ENCODE data around the gene METAP2.
A peak's percentile ranks its signal among the peaks of the same experiment; 100 is the strongest.
"Not testable (repeated sequence)": the region's sequence is repeated elsewhere in the genome, so short reads cannot be mapped to it uniquely, and the experiment has no call there.

Gene METAP2

GRCh38 chr12:95463776-95464175 is 10.2 kb upstream of the METAP2 start:
- H3K27ac ChIP-seq (ENCODE audit: low read length): not testable (repeated sequence)

GRCh38 chr12:95465275-95465674 is 8.7 kb upstream of the METAP2 start:
- Histone ChIP-seq H3K4me1 (ENCODE audit: insufficient read depth, low read length) (no peaks in the 10 kb centered on the region), H3K27ac (ENCODE audit: low read length) (no peak overlapping the region), H3K36me3 (ENCODE audit: insufficient read depth, low read depth, low read length) (no peaks in the 10 kb centered on the region), H3K9me3 (ENCODE audit: insufficient read depth, low read depth, low read length) (no peaks in the 10 kb centered on the region), H3K9ac (ENCODE audit: low read depth, low read length) (no peak overlapping the region), H3K4me3 (ENCODE audit: low read length) (no peak overlapping the region), H3K27me3 (ENCODE audit: insufficient read depth, low read length) (no peaks in the 10 kb centered on the region)

More at GRCh38 chr12:95463776-95464175, 10.2 kb upstream of the METAP2 start:
- H3K9ac ChIP-seq (ENCODE audit: low read depth, low read length); H3K27me3 ChIP-seq (ENCODE audit: insufficient read depth, low read length); H3K4me3 ChIP-seq (ENCODE audit: low read length); H3K36me3 ChIP-seq (ENCODE audit: insufficient read depth, low read depth, low read length); H3K9me3 ChIP-seq (ENCODE audit: insufficient read depth, low read depth, low read length); H3K4me1 ChIP-seq (ENCODE audit: insufficient read depth, low read length): not testable (repeated sequence)

GRCh38 chr12:95470300-95470699 is 3.7 kb upstream of the METAP2 start:
- H3K4me3 ChIP-seq (ENCODE audit: low read length): no peak overlapping the region
- no peaks in the 10 kb centered on the region for H3K36me3 ChIP-seq (ENCODE audit: insufficient read depth, low read depth, low read length)
- H3K27me3 ChIP-seq (ENCODE audit: insufficient read depth, low read length): no peaks in the 10 kb centered on the region
- no peaks in the 10 kb centered on the region for H3K9me3 ChIP-seq (ENCODE audit: insufficient read depth, low read depth, low read length)
- no peak overlapping the region for H3K27ac ChIP-seq (ENCODE audit: low read length)
- no peak overlapping the region for H3K9ac ChIP-seq (ENCODE audit: low read depth, low read length)
- H3K4me1 ChIP-seq (ENCODE audit: insufficient read depth, low read length): peaks cover 3% of the 10 kb centered on the region

- peaks cover 6% of the 10 kb centered on the region for H3K4me1 ChIP-seq (ENCODE audit: insufficient read depth, low read length)
- peaks cover 28% of the 10 kb centered on the region for H3K36me3 ChIP-seq (ENCODE audit: insufficient read depth, low read depth, low read length)
- H3K27ac ChIP-seq (ENCODE audit: low read length): peak overlapping the region; percentile 8
- H3K9me3 ChIP-seq (ENCODE audit: insufficient read depth, low read depth, low read length): no peaks in the 10 kb centered on the region
- no peaks in the 10 kb centered on the region for H3K27me3 ChIP-seq (ENCODE audit: insufficient read depth, low read length)
- H3K4me3 ChIP-seq (ENCODE audit: low read length): peak overlapping the region; percentile 88
- peak overlapping the region; percentile 98 for H3K9ac ChIP-seq (ENCODE audit: low read depth, low read length)
Observed at GRCh38 chr12:95473231-95473883, 595 bp upstream of the METAP2 start.

- Histone ChIP-seq H3K36me3 (ENCODE audit: insufficient read depth, low read depth, low read length) (peaks cover 39% of the 10 kb centered on the region), H3K9me3 (ENCODE audit: insufficient read depth, low read depth, low read length) (no peaks in the 10 kb centered on the region), H3K4me1 (ENCODE audit: insufficient read depth, low read length) (peaks cover 6% of the 10 kb centered on the region), H3K9ac (ENCODE audit: low read depth, low read length) (peak overlapping the region; percentile 98), H3K4me3 (ENCODE audit: low read length) (peak overlapping the region; percentile 88), H3K27ac (ENCODE audit: low read length) (peak overlapping the region; percentile 53), H3K27me3 (ENCODE audit: insufficient read depth, low read length) (no peaks in the 10 kb centered on the region)
Observed at GRCh38 chr12:95474660-95474958, 657 bp downstream of the METAP2 start.

- peaks cover 90% of the 10 kb centered on the region for H3K36me3 ChIP-seq (ENCODE audit: insufficient read depth, low read depth, low read length)
- H3K27ac ChIP-seq (ENCODE audit: low read length): no peak overlapping the region
- H3K9me3 ChIP-seq (ENCODE audit: insufficient read depth, low read depth, low read length): no peaks in the 10 kb centered on the region
- H3K27me3 ChIP-seq (ENCODE audit: insufficient read depth, low read length): no peaks in the 10 kb centered on the region
- H3K4me1 ChIP-seq (ENCODE audit: insufficient read depth, low read length): peaks cover 4% of the 10 kb centered on the region
- no peak overlapping the region for H3K9ac ChIP-seq (ENCODE audit: low read depth, low read length)
- H3K4me3 ChIP-seq (ENCODE audit: low read length): no peak overlapping the region
Observed at GRCh38 chr12:95480230-95480629, 6.3 kb downstream of the METAP2 start.

- Histone ChIP-seq H3K9ac (ENCODE audit: low read depth, low read length) (no peak overlapping the region), H3K4me3 (ENCODE audit: low read length) (no peak overlapping the region), H3K27ac (ENCODE audit: low read length) (no peak overlapping the region), H3K4me1 (ENCODE audit: insufficient read depth, low read length) (no peaks in the 10 kb centered on the region), H3K36me3 (ENCODE audit: insufficient read depth, low read depth, low read length) (peaks cover 92% of the 10 kb centered on the region), H3K27me3 (ENCODE audit: insufficient read depth, low read length) (no peaks in the 10 kb centered on the region), H3K9me3 (ENCODE audit: insufficient read depth, low read depth, low read length) (no peaks in the 10 kb centered on the region)
Observed at GRCh38 chr12:95481072-95481471, 7.1 kb downstream of the METAP2 start.

GRCh38 chr12:95481888-95482287 is 7.9 kb downstream of the METAP2 start:
- H3K36me3 ChIP-seq (ENCODE audit: insufficient read depth, low read depth, low read length): peaks cover 92% of the 10 kb centered on the region
- no peaks in the 10 kb centered on the region for H3K27me3 ChIP-seq (ENCODE audit: insufficient read depth, low read length)
- H3K27ac ChIP-seq (ENCODE audit: low read length): no peak overlapping the region
- H3K9ac ChIP-seq (ENCODE audit: low read depth, low read length): no peak overlapping the region
- H3K4me1 ChIP-seq (ENCODE audit: insufficient read depth, low read length): no peaks in the 10 kb centered on the region
- H3K4me3 ChIP-seq (ENCODE audit: low read length): no peak overlapping the region
- no peaks in the 10 kb centered on the region for H3K9me3 ChIP-seq (ENCODE audit: insufficient read depth, low read depth, low read length)

- not testable (repeated sequence) for H3K4me3 ChIP-seq (ENCODE audit: low read length); H3K4me1 ChIP-seq (ENCODE audit: insufficient read depth, low read length); H3K9ac ChIP-seq (ENCODE audit: low read depth, low read length); H3K9me3 ChIP-seq (ENCODE audit: insufficient read depth, low read depth, low read length); H3K27me3 ChIP-seq (ENCODE audit: insufficient read depth, low read length); H3K27ac ChIP-seq (ENCODE audit: low read length)
- peaks cover 92% of the 10 kb centered on the region for H3K36me3 ChIP-seq (ENCODE audit: insufficient read depth, low read depth, low read length)
Observed at GRCh38 chr12:95482564-95482963, 8.6 kb downstream of the METAP2 start.

GRCh38 chr12:95484524-95484923 is 10.6 kb downstream of the METAP2 start:
- H3K36me3 ChIP-seq (ENCODE audit: insufficient read depth, low read depth, low read length): peaks cover 90% of the 10 kb centered on the region

GRCh38 chr12:95487024-95487423 is 13.1 kb downstream of the METAP2 start:
- no peak overlapping the region for H3K9ac ChIP-seq (ENCODE audit: low read depth, low read length)
- no peak overlapping the region for H3K27ac ChIP-seq (ENCODE audit: low read length)
- H3K27me3 ChIP-seq (ENCODE audit: insufficient read depth, low read length): no peaks in the 10 kb centered on the region
- H3K4me3 ChIP-seq (ENCODE audit: low read length): no peak overlapping the region
- no peaks in the 10 kb centered on the region for H3K9me3 ChIP-seq (ENCODE audit: insufficient read depth, low read depth, low read length)
- peaks cover 93% of the 10 kb centered on the region for H3K36me3 ChIP-seq (ENCODE audit: insufficient read depth, low read depth, low read length)
- no peaks in the 10 kb centered on the region for H3K4me1 ChIP-seq (ENCODE audit: insufficient read depth, low read length)

More at GRCh38 chr12:95484524-95484923, 10.6 kb downstream of the METAP2 start:
- no peaks in the 10 kb centered on the region for H3K4me1 ChIP-seq (ENCODE audit: insufficient read depth, low read length)
- H3K9ac ChIP-seq (ENCODE audit: low read depth, low read length): no peak overlapping the region
- no peaks in the 10 kb centered on the region for H3K27me3 ChIP-seq (ENCODE audit: insufficient read depth, low read length)
- H3K27ac ChIP-seq (ENCODE audit: low read length): no peak overlapping the region
- no peaks in the 10 kb centered on the region for H3K9me3 ChIP-seq (ENCODE audit: insufficient read depth, low read depth, low read length)
- no peak overlapping the region for H3K4me3 ChIP-seq (ENCODE audit: low read length)

- no peaks in the 10 kb centered on the region for H3K4me1 ChIP-seq (ENCODE audit: insufficient read depth, low read length)
- no peak overlapping the region for H3K9ac ChIP-seq (ENCODE audit: low read depth, low read length)
- peaks cover 95% of the 10 kb centered on the region for H3K36me3 ChIP-seq (ENCODE audit: insufficient read depth, low read depth, low read length)
- no peak overlapping the region for H3K27ac ChIP-seq (ENCODE audit: low read length)
- no peaks in the 10 kb centered on the region for H3K27me3 ChIP-seq (ENCODE audit: insufficient read depth, low read length)
- H3K9me3 ChIP-seq (ENCODE audit: insufficient read depth, low read depth, low read length): no peaks in the 10 kb centered on the region
- no peak overlapping the region for H3K4me3 ChIP-seq (ENCODE audit: low read length)
Observed at GRCh38 chr12:95492462-95492861, 18.5 kb downstream of the METAP2 start.
